NOMO-1 (cell line): Measurements from ENCODE around the gene JPH2.

ENCODE experiments used
- DNase-seq, 2 experiments: peaks; one replicate each; lab custom pipeline; 2025; ENCODE audit not compliant: unreplicated experiment in 2 of 2; lab: John Stamatoyannopoulos, UW

The JPH2 gene

DNA sequence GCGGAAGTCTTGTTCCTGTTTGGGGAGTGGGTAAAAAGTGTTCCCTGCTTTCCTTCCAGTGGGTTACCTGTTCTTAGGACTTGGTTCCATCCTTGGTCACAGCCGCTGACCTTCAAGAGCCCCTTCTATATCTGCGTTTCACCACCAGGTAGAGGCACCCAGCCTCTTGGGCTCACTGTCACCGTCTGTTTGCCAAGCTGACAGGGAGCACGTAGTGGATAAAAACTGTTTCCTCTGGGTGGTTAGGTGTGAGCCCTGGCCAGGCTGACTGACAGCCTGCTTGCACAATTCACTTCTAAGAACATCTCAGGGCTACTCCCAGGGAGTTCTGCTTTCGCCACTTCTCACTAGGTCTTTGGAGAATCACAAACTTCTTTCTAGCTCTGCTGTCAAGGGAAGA, 1.8 kb upstream of the JPH2 start:
- DNase-seq, result peak; percentile 88 to 92

DNA sequence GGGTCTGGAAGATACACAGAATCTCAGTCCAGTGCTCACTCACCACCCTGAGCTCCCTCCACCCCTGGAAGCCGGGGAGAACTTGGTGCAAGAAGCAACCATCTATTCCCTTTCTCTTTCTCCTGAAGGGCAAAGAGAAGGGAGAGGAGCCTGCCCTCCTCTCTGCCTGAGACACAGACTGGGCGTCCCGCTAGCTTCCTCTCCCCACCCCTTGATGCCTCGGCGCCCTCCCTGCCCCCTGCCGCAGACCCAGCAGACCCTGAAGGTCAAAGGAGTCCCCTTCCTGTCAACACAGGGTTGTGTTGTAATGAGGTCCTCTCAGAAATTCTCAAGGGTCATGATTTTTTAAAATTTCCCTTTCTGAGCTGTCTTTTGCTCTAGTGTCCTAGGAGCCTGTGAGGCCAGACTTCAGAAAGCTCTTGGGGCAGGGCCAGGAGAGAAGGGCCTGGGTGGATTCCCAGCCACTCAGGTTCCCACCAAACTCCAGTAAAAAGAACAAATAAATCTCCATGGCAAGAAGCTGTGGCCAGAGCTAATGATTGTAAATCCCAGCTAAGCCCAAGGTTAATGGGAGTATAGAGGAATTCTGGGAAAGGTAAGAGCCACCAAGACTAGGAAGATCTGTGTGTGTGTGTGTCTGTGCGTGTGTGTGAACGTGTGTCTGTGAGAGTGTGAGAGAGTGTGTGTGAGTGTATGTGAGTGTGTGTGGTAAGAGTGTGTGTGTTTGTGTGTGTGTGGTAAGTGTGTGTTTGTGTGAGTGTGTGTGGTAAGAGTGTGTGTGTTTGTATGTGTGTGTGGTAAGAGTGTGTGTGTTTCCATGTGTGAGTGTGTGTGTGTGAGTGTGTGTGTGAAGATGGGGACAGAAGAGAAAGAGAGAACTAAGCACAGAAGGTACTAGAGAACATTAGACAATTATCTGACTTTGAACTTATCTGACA, 1.1 kb upstream of the JPH2 start:
- no peak for DNase-seq

DNA sequence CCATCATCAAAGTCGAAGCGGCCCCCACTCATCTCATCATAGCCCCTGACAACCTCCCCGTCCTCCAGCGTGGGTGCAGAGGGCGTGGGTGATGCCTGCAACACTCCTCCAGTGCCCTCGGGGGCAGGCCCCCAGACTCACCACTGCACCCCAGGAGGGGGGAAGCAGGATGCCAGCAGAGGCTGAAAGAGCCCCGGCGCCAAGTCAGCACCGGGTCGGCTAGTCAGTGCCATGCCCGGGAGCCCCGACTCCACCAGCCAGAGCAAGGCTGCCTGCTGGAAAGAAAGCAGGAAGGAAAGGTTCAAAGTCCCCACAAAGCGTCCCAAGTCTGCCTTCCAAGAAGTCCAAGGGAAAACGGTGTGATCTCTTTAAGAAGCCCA, 324 bp downstream of the JPH2 start:
- no peak for DNase-seq

DNA sequence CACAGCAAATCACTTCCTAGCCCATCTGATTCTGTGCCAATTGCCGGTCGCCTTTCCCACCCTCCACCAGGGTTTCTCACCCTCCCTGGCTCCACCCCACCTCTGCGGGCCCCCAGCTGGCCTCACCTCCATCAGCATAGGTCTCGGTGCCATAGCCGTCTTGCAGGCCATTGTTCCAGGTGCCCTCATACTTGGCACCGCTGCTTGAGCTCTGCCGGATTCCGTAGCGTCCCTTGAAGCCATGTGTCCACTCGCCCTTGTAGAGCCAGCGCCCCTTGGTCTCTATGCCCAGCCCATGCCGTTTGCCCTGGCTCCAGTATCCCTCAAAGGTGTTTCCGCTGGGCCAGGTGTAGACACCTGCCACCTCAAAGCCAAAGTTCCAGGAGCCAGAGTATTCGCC, 787 bp downstream of the JPH2 start:
- no peak for DNase-seq

DNA sequence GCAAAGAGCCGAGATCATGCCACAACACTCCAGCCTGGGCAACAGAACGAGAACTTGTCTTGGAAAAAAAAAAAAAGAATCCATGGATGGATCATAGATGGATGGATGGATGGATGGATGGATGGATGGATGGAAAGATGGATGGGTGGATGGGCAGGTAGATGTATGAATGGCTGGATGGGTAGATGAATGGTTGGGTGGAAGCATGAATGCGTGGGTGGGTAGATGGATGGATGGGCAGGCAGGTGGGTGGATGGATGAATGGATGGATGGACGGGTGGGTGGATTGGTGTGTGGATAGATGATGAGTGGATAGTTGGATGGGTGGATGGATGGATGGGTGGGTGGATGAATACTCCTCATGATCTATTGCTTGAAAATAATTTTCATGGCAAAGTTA, 1.4 kb downstream of the JPH2 start:
- no peak for DNase-seq

DNA sequence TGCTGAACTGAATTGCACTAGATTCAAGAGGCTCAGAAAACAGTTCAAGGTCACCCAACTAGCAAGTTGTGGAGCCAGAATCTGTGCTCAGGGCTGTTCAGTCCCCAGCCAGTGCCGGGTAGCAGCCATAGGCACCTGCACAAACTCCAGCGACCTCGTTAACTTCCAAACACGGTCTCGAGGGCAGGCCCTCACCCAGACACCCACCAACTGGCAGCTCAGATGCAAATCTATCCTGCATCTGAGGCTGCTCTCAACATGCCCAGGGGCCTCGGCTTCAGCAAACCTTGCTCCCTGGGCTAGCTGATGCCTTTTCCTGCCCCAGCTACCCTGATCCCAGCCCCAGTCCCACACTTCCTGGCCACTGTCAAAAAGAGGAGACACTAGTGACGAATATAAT, 3.7 kb downstream of the JPH2 start:
- DNase-seq, result no peak

DNA sequence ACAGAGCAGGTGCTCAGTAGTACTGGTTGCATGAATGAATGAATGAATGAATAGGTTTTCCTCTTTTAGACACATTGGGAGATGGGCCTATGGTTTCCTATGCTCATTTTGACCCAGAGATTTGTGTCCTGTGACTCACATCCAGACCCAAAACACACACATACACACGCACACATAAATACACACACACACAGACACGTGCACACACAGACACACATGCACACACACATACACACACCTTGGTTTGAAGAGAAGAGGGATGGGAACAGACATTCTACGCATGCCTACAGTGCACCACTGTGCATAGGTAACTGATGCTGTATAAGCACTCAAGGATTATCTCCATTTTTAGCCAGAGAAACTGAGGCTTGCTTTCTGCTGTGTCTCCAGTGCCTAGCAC, 4.1 kb downstream of the JPH2 start:
- DNase-seq, result no peak

DNA sequence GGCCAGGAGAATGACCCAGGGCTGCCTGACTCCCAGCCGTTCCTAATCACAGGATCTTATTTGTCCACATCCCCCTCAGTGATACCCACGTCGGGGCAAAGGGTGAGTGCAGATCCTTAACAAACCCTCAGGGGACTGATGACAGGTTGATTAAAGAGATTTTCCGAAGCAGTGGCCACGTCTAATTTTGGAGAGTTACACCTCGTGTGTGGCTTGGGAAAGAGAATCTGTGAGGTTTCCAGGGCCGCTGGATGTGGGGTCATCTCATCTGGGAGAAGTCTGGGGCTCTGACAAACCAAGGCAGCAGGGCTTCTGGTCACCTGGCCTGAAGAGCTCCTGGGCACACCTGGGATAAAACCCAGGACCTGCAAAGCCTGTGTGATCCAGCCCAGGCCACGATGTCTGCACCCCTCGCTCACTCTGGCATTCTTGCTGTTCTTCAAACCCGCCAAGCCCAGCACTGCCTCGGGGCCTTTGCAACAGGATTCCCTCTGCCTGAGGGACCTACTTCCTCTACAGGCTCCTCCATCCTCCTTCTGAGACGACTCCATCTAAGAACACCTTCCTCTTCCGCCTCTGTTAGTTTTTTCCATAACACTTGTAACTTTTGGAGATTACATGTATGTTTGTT, 4.7 kb downstream of the JPH2 start:
- no peak for DNase-seq

DNA sequence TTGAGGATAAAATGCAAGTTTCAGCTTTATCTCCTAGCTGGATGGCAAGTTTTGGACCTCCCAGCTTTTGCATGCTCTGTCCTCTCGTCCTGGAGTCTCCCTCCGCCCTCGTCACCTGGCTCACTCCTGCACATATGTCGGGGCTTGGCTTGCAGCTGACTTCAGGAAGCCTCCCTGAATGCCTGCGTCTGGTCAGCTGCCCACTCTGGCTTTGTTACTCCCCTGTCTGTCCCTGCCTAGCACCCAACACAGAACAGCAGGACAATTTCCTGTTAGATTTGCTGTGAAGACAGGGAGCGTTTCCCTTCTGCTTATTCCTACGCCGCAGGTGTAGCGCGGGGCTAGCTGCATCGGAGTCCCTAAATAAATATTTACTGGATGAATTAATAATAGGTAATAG, 5.4 kb downstream of the JPH2 start:
- no peak for DNase-seq

DNA sequence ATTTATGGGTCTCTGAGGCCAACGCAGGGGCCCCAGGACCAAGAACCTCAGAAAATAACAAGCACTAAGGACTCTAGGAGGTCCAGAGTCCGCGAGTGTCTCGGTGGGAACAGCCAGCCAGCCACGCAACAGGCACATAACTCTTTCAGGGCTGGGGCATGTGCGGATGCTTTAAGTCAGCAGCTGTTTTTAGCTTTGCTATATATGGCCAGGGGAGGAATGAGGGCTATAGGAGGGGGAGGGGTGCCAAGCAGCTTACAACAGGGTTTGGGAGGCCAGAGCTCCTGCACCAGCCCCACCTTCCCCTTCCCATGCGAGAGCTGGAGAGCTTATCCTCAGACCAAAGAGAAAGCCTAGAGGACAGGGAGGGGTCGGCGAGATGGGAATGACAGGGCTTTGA, 6.2 kb downstream of the JPH2 start:
- no peak for DNase-seq

DNA sequence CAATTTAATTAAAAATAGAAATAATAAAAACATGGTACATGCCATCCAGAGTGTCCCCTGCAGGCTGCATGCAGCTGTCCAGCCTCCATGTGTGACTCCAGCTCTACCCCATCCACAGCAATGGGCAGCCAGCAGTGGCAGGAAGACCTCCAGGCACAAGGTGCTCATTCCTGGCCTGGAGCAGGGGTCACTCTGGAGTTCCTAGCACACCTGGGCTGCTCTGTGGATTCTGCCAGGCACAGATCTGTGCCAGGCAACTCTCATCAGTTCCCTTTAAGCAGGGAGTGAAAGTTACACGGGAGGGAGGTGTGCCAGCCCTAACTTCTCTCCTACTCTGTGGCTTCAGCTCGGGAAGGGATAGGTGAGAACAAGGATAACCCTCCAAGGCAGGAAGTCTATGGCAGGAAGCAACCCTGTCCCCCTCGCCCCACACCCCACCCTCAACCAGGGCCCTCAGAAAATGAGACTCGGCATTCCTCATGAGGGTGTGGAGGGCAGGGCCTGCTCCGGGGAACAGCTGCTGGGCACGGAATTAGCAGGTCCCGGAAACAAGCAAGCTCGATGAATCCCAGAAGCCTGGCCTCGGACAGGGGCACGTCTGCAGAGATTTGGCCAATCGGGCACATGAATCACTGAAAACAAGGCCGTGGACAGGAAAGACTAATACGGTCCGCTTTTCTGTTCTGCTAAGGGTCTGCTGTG, 10.0 kb downstream of the JPH2 start:
- no peak for DNase-seq

DNA sequence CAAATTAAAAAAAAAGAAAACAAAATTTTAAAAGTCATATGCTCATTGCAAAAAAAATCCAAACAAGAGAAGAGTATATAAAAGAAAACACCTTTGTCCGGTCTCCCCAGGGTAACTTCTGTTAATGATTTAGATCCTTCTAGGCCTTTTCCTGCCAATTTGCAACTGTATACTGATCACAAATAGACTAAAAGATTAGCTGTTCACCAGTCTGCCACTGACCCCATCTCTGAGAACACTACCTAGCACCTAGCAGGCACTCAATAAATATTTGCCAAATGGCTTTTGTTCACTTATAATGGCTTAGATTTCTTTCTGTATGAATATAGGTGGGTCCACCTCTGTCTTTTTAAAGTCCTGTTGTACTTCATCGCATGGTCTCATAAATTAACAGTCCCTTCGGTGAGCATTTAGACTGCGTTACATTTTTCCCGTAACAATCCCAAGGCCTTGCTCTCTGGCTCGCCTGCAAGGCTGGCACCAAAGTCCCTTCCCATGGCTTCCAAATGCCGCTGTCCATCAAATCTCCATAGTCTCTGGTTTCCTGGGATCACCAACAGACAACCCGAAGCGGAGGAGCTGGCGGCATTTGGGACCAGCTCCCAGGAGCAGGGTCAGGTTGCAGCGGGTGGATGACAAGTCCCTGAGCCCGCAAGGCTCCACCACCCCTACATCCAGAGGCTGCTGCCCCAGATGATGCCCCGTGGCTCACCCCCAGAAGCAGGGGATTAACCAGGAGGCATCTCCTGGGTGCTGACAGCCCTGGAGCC, 11.8 kb downstream of the JPH2 start:
- no peak for DNase-seq

DNA sequence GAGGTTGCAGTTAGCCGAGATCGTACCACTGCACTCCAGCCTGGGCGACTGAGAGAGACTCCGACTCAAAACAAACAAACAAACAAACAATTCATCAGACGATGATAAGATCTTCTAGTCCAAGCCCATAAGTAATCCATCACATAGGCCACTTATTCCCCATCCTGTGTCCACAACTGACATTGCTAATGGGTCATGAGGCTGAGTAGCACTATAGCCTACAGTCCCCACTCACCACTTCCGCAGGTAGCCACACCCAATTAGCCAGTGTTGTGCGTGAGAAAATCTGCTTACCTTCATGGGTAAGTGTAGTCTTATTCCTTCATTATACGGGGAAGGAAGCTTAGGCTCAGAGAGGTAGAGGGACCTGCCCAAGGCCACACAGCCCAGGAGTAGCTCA, 13.1 kb downstream of the JPH2 start:
- DNase-seq, result no peak

DNA sequence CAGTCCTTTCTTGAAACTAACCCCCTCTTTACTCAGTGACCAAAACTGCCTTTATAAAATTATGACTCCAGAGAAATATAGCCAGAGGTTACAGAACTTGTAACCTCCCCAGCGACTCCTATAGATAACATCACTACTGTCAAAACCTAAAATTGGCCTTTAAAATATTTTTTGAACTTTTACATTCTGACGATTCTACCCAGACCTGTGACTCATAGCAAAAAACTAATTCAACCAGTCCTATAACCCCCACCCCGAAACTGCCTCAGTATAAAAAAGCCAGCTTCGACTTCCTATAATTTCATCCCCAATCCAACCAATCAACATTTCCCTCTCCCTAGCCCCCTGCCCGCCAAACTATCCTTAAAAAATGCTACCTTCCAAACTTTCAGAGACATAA, 13.9 kb downstream of the JPH2 start:
- no peak for DNase-seq

DNA sequence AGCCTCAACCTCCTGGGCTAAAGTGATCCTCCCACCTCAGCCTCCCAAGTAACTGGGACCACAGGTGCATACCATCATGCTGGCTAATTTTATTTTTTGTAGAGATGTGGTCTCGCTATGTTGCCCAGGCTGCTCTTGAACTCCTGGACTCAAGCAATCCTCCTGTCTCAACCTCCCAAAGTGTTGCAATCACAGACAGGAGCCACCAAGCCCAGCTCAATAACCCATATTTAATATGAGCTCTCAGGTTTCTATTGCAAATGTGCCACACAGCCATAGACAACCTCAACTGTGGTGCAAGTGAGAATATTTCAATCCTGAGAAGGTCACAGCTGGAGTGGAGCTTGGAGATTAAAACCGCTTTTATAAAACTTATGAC, 14.4 kb downstream of the JPH2 start:
- no peak for DNase-seq

DNA sequence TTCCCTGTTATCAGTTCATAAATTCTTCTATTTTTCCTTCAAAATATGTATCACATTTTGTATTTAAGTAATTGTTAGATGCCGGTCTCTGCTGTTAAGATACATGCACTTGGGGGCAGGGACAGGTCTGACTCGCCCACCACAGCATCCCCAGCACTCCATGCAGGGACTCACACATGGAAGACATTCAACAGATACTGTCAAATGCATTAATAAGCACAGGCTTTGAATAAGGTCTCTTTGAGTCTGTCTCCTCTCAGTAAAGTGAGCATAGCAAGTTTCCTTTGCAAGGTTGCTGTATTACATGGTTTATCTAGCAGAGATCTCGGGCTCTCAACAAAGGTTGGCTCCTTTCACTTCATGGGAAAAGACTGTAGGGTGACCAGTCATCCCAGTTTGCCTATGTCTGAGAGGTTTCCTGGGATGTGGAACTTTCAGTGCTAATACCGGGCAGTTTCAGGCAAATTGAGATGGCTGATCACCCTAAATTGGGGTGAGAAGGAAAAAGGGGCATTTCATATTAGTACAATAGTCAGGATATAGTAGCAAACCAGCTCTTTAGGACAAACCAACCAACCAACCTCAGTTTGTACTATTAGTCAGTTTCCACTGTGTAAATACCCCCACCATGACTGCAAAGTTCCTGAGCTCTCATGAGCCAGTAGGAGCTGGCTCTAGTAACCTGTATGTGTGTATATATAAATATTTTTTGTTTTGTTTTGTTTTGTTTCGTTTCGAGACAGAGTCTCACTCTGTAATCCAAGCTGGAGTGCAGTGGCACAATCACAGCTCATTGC, 15.0 kb downstream of the JPH2 start:
- DNase-seq, result no peak

DNA sequence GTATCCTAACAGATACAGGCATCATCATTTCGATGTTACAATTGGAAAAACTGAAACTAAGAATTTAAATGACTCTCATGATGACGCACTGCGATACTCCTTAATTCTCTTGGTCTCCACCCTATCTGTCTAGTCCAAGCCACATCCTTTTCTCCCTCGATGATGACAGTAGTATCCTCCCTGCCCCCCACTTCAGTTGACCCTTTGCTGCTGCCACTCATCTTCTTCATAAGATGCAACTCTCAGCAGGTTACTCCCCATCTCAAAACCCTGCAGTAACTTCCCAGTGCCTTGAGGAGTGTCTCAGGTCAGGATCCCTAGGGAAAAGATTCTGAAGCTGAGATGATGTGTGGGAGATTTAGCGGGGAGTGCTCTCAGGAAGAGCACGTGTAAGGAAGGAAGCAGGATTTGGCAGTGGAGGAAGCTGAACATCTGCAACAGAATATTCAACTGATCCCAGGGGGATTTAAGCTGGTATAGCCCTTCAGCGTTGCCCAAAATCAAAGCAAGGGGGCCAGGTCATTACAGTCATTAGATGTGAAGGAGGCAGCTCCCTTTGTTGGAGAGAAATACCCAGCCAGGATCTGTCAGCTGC, 16.1 kb downstream of the JPH2 start:
- no peak for DNase-seq

DNA sequence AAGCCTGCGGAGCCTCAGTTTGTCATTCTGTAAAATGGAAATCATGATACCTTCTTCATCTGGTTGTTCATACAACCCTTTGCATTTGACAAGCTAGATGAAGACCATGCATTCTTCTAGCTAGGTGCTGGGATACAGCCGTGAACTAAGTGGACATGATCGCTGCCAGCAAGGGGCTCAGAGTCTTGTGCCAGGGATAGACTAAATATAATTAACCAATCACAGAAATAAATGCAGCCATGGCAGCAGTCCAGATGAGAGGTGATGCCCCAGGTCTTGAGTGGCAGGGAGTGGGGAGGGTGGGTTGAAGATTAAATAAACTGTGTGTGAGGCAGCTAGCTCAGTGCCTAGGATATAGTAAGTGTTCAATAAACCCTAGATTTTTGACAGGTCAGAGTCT, 19.3 kb downstream of the JPH2 start:
- no peak for DNase-seq

DNA sequence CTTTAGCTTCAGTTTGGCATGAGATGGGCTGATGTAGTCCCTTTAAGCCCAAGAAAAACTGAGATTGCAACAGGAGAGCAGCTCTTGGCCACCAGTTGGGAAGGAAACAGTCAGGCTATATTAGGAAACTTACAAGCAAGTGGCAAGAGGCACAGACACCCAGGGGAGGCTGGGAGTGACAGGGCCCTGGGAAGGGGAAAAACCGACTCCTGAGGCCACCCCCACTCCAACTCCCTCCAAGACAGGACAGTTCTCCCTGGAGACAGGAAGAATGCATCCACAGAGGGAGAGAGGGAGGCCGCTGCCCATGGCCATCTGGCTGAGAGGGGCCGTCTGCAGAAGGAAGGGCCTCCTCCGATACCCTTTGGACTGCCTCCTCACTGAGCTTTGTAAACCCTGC, 20.5 kb downstream of the JPH2 start:
- no peak for DNase-seq

DNA sequence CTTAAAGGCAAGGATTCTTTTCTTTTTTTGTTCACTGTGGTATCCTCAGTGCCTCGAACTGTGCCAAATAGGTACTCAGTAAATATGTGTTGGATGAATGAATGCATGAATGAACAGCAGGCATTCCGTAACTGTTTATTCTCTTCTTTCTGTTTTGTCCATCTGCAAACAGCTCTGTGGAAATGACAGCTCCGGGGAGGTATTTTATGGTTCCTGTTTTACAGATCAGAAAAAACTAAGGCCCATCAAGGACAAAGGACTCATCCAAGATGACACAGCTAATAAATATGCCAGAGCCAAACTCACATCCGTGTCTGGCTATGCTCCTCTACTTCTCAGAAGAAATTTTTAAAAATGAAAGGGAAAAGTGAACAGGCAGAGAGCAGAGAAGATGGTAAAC, 21.0 kb downstream of the JPH2 start:
- peak in 1 of 2 experiments; percentile 9 for DNase-seq
